ENCODE results near the gene DEGS2.
"Not testable (repeated sequence)": the region's sequence is repeated elsewhere in the genome, so short reads cannot be mapped to it uniquely, and the experiment has no call there.

The DEGS2 gene

DNA sequence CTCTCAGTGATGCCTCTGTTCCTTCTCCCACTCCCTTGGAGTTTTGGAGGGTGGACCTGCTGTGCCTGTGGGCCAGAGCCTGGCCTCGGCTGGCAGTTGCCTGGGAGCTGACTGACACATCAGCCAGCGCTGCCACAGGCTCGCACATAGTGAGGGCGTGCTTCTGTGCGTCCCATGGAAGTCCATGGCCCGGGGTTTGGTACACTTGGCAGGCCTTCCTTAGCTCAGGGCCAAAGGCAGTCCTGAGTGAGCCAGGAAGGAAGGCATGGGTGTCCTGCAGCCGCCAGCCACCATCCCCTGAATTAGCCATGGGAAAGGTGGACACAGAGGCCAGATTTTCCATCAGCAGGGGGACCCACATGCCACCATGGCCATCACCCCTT, 1.1 kb upstream of the DEGS2 start:
- ATAC-seq (replicated peaks): no peak

DNA sequence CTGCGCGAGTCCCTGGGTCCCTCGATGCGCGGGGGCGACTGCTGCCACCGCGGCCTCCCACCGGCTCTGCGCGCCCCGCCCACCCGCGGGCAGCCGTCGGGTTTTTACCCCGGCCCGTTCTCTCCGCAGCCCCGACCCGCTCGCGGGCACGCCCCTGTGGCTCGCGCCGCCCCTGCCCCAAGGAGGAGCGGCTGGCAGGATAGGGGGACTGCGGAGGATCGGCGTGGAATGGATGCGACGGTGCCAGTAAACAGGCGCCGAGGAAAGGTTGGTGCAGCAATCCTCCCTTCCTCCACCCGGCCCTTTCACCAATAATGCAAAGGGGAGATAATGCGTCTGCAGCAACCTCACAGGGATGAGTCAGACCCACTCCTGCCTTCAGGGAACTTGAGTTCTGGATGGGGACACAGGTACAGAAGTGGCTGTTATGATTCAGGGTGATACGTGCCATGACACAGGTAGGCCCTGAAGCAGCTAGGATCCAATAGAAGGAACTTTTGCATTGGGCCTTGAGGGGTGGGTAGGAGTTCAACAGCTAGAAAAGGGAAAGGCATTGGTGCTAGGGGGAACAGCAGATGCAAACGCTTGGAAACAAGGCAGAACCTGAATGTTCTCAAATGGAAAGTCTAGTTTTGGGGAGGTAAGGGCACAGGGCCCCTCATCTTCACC, 554 bp upstream of the DEGS2 start:
- Mint-ChIP-seq H3K27me3 (no peaks in the 10 kb centered on the region), H3K9me3 (peaks cover 3 to 5% of the 10 kb centered on the region in 2 donors), H3K27ac (no peak overlapping the region), H3K4me1 (peaks cover 16 to 29% of the 10 kb centered on the region in 2 donors), H3K36me3 (peaks cover 4% of the 10 kb centered on the region in 2 donors), H3K4me3 (peak overlapping the region; percentile 67 to 87)
- DNase-seq: no peak
- peak; percentile 2 to 5 for ATAC-seq (replicated peaks)

More for the DNA sequence above, 1.1 kb upstream of the DEGS2 start:
- no peak overlapping the region for H3K27ac Mint-ChIP-seq
- H3K9me3 Mint-ChIP-seq: no peaks in the 10 kb centered on the region
- peaks cover 18 to 32% of the 10 kb centered on the region in 2 donors for H3K4me1 Mint-ChIP-seq
- DNase-seq: no peak
- H3K4me3 Mint-ChIP-seq: no peak overlapping the region
- no peaks in the 10 kb centered on the region for H3K27me3 Mint-ChIP-seq
- no peaks in the 10 kb centered on the region for H3K36me3 Mint-ChIP-seq

DNA sequence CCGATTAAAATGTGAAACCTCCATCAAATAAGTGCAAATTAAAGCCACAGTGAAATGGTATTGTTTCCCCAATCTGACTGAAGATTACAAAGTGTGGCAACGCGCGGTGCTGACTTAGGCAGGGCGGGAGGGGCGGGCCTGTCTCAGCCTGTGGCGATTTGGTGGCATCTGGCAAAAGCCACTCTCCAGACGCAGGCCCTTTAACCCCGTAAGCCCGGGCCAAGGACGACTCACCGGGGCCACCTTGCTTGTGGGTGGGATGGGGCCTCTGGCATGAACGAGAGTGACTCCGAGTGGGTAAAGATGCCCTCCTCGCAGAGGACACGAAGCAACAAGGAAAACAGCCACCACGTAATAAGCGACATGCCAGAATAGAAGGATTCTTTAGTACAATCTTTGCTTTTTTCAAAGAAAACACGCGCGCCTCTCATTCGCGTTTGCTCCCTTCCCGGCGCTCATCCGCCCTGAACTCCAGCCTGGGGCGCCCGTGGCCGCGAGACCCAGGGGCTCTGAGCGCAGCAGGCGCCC, 815 bp downstream of the DEGS2 start:
- Mint-ChIP-seq H3K4me3 (peak overlapping the region; percentile 48 to 87), H3K27me3 (no peaks in the 10 kb centered on the region)

DNA sequence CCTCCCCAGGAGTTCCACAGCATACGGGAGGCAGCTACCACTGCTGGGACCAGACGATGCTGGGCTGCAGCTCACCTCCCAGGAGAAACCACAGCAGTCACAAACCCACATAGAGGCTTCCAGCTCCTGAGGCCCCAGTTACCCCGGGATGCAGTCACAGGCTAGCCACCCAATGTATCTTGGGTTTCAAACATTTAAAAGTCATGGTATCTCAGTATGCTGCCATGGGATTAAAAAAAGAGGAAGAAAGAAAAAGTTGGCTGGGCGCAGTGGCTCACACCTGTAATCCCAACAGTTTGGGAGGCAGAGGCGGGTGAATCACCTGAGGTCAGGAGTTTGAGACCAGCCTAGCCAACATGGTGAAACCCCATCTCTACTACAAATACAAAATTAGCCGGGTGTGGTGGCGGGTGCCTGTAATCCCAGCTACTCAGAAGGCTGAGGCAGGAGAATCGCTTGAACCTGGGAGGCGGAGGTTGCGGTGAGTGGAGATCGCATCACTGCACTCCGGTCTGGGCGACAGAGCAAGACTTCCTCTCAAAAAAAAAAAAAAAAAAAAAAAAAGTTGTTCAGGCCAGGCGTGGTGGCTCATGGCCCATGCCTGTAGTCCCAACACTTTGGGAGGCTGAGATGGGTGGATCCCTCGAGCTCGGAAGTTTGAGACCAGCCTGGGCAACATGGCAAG, 1.8 kb downstream of the DEGS2 start:
- peak overlapping the region; percentile 51 to 59 for H3K4me3 Mint-ChIP-seq
- H3K27ac Mint-ChIP-seq: peak overlapping the region; percentile 65
- H3K4me1 Mint-ChIP-seq: peaks cover 14 to 29% of the 10 kb centered on the region in 2 donors
- DNase-seq: peak; percentile 43
- H3K9me3 Mint-ChIP-seq, H3K36me3 Mint-ChIP-seq, H3K27me3 Mint-ChIP-seq: not testable (repeated sequence)
- ATAC-seq (replicated peaks): peak; percentile 42 to 51

More for the DNA sequence above, 815 bp downstream of the DEGS2 start:
- peaks cover 6% of the 10 kb centered on the region in 2 donors for H3K36me3 Mint-ChIP-seq
- peaks cover 6 to 8% of the 10 kb centered on the region in 2 donors for H3K9me3 Mint-ChIP-seq
- H3K4me1 Mint-ChIP-seq: peaks cover 16 to 29% of the 10 kb centered on the region in 2 donors
- H3K27ac Mint-ChIP-seq: no peak overlapping the region
- no peak for ATAC-seq (replicated peaks)
- no peak for DNase-seq

DNA sequence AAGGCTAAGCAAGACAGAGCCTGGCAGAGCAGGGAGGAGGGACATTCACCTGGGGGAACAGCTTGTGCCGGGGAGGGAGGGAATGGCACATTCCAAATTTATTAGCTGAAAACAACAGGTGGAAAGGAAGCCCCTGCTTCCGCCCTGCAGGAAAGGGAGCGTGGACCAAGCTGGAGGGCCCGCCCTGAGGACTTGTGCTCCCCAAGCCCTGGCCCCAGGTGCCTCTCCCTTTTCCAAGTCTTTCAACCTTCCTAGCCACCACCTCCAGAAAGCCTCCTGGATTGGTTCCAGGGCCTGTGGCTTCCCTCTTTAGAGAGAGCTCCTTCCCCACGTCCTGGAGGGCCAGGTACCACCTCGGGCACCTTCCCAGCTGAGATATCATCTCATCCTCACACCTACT, 2.7 kb downstream of the DEGS2 start:
- H3K4me1 Mint-ChIP-seq: peaks cover 16 to 29% of the 10 kb centered on the region in 2 donors

DNA sequence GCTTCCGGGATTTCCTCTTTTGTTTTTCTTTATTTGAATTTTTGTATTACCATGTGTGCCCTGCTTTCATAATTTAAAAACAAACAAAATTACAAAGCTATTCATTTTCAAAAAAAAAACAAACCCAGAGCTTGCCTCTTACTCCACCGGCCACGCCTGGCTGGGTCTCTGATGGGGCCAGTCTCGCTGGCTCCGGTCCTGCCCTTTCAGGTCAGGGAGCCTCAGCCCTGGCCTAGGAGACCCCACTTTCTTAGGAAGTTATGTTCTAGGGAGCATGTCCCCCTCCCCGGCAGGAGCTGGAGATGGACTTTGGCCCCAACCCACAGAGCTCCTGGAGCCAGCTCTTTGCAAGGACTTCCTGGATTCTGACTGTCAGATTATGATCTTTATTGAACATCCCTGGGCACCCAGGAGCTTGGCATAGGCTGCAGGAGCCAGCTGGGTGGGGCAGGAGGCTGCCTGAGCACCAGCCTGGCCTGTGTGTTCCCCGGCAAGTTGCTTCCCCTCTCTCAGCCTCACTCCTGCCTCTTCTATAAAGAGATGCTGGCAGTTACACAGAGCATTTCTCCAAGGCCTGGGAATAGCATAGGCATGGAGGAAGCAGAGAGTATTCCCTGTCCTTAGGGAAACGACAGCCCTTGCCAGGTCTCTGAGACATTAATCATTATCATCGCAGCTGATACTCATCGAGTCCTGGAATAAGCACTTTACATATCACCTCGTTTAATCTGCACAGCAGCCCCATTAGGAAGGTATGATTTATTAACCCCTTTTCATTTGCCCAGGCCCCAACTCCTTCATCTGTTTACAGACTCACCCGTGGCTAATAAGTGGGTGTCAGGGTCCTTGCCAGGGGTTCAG, 3.5 kb downstream of the DEGS2 start:
- no peak overlapping the region for H3K4me3 Mint-ChIP-seq
- H3K4me1 Mint-ChIP-seq: peaks cover 17 to 29% of the 10 kb centered on the region in 2 donors
- ATAC-seq (replicated peaks): no peak
- no peak for DNase-seq
- H3K27ac Mint-ChIP-seq: no peak overlapping the region
- H3K9me3 Mint-ChIP-seq: peaks cover 6 to 8% of the 10 kb centered on the region in 2 donors
- H3K27me3 Mint-ChIP-seq: no peaks in the 10 kb centered on the region
- H3K36me3 Mint-ChIP-seq: peaks cover 6% of the 10 kb centered on the region in 2 donors

More for the DNA sequence above, 2.7 kb downstream of the DEGS2 start:
- H3K9me3 Mint-ChIP-seq: peaks cover 6 to 8% of the 10 kb centered on the region in 2 donors
- no peak overlapping the region for H3K4me3 Mint-ChIP-seq
- ATAC-seq (replicated peaks): no peak
- no peaks in the 10 kb centered on the region for H3K27me3 Mint-ChIP-seq
- DNase-seq: no peak
- H3K27ac Mint-ChIP-seq: no peak overlapping the region
- H3K36me3 Mint-ChIP-seq: peaks cover 6% of the 10 kb centered on the region in 2 donors

DNA sequence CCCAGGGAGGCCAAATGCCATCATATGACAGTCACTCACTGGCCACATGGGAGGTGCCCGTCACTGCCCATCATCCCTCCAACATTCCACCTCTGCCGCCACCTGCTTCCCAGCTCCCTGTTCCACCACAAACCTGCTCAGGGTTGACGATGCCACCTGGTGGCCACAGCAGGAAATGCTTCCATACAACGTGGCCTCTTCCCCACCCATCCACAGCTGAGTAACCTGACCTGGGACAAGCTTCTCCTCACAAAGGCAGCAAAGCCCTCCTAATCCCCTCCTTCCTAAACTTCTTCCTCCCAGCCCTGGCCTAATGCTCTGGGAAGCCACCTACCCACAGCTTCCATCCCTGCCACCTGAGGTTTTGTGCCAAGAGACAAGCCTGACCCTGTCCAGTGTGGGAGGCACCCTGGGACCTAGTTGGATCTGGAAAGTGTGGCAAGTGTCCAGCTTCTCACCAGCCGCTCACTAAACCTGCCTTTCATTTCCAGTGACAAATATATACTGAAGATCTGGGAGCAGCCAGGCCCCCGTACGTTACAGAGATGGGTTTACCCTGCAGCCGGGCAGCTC, 4.3 kb downstream of the DEGS2 start:
- Mint-ChIP-seq H3K4me1 (peaks cover 15 to 29% of the 10 kb centered on the region in 2 donors), H3K27ac (no peak overlapping the region), H3K27me3 (no peaks in the 10 kb centered on the region), H3K4me3 (no peak overlapping the region), H3K36me3 (peaks cover 6% of the 10 kb centered on the region in 2 donors), H3K9me3 (peaks cover 6 to 8% of the 10 kb centered on the region in 2 donors)
- DNase-seq (no peak), ATAC-seq (replicated peaks) (no peak)

DNA sequence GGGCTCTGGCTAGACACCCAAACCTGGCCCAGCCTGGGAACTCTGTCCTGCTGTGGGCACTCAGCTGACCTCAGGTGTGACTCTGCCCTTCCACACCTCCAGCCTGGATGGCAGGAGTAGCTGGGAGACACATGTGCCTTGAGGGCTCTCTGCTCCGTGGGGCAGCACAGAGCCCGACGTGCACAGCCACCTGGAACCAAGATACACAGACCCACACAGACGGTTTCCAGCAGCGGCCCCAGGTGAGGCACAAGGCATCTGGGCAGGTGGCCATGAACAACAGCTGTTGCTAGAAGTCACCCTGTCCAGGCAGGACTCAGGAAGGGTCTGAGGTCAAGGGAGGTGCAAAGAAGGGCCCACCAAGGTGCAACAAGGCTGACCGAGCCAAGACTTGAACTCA, 5.9 kb downstream of the DEGS2 start:
- Mint-ChIP-seq H3K9me3 (peaks cover 6 to 8% of the 10 kb centered on the region in 2 donors), H3K27me3 (no peaks in the 10 kb centered on the region), H3K4me3 (no peak overlapping the region), H3K36me3 (peaks cover 6 to 11% of the 10 kb centered on the region in 2 donors), H3K27ac (no peak overlapping the region), H3K4me1 (peaks cover 16 to 25% of the 10 kb centered on the region in 2 donors)
- ATAC-seq (replicated peaks): no peak
- no peak for DNase-seq

DNA sequence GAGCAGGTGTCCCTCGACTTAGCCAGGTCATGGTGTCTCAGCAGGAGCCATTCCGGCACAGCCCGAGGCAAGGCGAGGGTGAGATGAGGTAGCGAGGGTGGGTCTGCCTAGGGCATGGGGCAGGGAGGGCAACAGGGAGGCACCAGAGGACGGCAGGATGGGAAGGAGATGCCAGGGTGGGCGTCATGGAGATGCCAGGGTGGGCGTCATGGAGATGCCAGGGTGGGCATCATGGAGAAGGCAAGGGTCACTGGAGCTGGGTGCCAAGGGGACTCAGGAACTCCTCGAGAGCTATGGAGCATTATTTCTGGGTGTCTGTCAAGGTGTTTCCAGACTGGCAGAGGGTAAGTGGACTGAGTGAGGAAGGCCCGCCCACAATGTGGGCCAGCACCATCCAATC, 7.4 kb downstream of the DEGS2 start:
- no peak for DNase-seq
- Mint-ChIP-seq H3K4me3 (no peak overlapping the region), H3K9me3 (peaks cover 6 to 8% of the 10 kb centered on the region in 2 donors), H3K27ac (no peak overlapping the region), H3K27me3 (no peaks in the 10 kb centered on the region), H3K4me1 (peaks cover 21 to 28% of the 10 kb centered on the region in 2 donors), H3K36me3 (peaks cover 6 to 11% of the 10 kb centered on the region in 2 donors)
- ATAC-seq (replicated peaks): no peak

DNA sequence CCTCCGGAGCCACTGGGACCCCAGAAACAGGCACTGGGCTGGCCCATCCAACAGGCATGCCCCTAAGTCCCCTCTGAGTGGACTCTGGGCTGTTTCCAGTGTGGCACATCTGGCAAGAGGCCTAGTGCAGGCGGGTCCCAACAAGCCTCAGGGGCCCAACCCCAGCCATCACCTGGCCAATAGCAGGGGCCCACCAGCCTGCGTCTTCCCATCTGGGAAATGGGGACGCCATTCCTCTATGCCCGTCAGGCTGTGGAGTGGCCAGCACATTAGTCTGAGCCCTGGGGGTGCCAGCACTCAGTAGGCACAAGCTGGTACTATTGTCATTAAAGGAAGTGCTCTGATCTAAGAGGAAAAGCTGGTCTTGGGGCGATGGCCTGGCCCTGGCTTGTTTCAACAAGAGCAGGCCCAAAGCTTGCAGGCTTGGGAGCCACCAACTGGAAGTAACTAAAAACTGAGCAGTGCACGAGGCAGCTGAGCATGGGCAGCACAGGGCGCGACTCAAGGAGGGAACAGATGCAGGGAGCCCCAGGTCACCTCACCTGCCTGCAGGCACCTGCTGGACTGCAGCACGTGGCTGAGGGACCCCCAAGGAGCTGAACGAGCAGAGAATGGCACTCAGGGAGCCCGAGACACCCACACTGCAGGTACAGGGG, 8.4 kb downstream of the DEGS2 start:
- Mint-ChIP-seq H3K27ac (no peak overlapping the region), H3K36me3 (peaks cover 6 to 11% of the 10 kb centered on the region in 2 donors), H3K9me3 (peaks cover 6 to 8% of the 10 kb centered on the region in 2 donors), H3K4me1 (peaks cover 22 to 29% of the 10 kb centered on the region in 2 donors), H3K27me3 (no peaks in the 10 kb centered on the region), H3K4me3 (no peak overlapping the region)
- ATAC-seq (replicated peaks) (no peak), DNase-seq (no peak)

DNA sequence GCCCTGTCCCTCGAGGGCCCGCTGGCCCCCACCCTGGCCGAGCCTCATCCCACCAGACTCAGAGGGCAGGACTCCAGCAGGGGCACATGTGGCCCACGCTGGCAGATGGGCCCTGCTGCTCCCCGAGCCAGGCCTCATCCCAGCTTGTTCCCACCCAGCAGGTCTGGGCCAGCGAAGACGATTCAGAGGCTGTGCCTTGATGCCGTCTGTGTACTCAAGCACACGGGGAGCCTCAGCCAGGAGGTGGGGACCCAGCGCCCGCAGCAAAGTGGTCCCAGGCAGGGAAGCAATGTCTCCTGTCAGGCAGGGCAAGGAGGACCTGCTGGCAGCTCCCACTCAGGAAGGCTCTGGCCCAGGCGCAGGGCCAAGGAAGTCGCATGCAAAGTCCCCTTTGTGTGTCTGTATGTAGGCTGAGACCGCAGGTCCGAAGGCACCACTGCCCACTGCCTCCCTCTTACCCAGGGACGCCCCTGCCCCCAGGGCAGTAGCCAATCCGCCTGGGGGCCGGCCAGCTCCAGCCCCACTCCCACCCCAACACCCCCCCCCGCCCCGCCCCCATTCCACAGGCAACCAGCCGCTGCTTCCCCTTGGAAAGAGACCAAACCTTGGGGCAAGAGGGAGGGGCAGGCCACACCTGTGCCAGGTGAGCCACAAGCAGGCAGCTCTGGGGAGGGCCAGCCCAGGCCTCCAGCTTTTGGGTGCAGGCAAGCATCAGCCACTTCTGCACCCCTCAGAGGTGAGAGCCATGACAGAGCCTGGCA, 9.4 kb downstream of the DEGS2 start:
- DNase-seq (no peak), ATAC-seq (replicated peaks) (no peak)
- H3K4me1 Mint-ChIP-seq: peaks cover 25 to 35% of the 10 kb centered on the region in 2 donors
- H3K27ac Mint-ChIP-seq: no peak overlapping the region
- H3K4me3 Mint-ChIP-seq: no peak overlapping the region
- H3K36me3 Mint-ChIP-seq: peaks cover 5 to 11% of the 10 kb centered on the region in 2 donors
- H3K27me3 Mint-ChIP-seq: no peaks in the 10 kb centered on the region
- H3K9me3 Mint-ChIP-seq: peaks cover 3% of the 10 kb centered on the region in 2 donors

DNA sequence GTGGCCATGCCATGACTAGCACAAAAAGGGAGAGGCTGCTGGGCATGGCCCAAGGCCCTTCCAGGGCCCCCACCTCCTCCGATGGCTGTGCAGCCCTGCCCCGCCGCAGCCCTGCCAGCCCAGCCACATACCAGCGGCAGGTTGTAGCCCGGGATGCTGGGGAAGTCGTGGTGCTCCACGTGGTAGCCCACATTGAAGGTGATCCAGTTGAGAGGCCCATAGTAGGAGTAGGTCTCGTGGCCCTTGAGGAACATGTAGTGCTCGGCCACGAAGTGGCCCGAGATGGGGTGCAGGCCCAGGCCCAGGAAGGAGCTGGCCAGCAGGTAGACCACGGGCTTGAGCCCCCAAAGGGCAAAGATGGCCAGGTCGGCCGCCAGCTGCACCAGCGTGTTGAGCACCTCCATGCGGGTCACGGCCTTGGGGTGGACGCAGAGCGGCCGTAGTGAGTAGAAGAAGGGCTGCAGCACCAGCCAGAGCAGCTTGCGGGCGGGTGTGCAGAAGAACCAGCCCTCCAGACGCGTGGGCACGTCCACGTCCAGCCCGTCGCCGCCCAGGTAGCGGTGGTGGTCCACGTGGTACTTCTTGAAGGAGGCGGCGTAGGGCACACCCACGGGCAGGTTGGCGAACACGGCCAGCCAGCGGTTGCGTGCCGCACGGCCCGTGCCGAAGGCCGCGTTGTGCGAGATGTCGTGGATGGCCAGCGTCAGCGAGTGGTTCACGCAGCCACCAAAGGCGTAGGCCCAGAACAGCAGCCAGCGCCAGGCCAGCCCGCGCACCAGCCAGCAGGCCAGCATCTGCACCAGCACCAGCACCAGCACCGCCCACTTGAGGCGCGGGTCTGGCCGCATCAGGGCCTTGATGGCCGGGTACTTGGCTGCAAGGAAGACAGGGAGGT, 10.4 kb downstream of the DEGS2 start:
- Mint-ChIP-seq H3K9me3 (no peaks in the 10 kb centered on the region), H3K27ac (peak overlapping the region; percentile 14), H3K36me3 (peaks cover 3 to 8% of the 10 kb centered on the region in 2 donors)

More for the DNA sequence above, 10.4 kb downstream of the DEGS2 start:
- H3K4me1 Mint-ChIP-seq: peaks cover 25 to 35% of the 10 kb centered on the region in 2 donors
- DNase-seq (no peak), ATAC-seq (replicated peaks) (no peak)
- H3K4me3 Mint-ChIP-seq: no peak overlapping the region
- H3K27me3 Mint-ChIP-seq: no peaks in the 10 kb centered on the region

Data from stimulated activated naive B cell treated with anti-CD40 and anti-IgM and Interleukin-4, amounts not matched to agents 10 μg/mL and 1 μg/mL and 100 μg/mL, for 72 hours (primary cell).